CD4-positive, alpha-beta T cell treated with Interleukin-17A for 1 hour (primary cell): ENCODE results near the gene TIMP2.

Source experiments
- DNase-seq: peaks from one replicate; pipeline ENCODE4 v3.0.0-alpha.2; 2020

The TIMP2 gene

GRCh38 chr17:78831688-78832540, 93.3 kb downstream of the TIMP2 start:
- no peak for DNase-seq

GRCh38 chr17:78829477-78829876, 95.7 kb downstream of the TIMP2 start:
- no peak for DNase-seq

GRCh38 chr17:78828470-78829185, 96.6 kb downstream of the TIMP2 start:
- DNase-seq, result no peak

GRCh38 chr17:78826836-78827509, 98.2 kb downstream of the TIMP2 start:
- no peak for DNase-seq

- DNase-seq, result no peak
Measured at GRCh38 chr17:78826421-78826820, 98.8 kb downstream of the TIMP2 start.

- DNase-seq, result no peak
Measured at GRCh38 chr17:78825696-78826095, 99.5 kb downstream of the TIMP2 start.

- DNase-seq, result no peak
Measured at GRCh38 chr17:78824240-78824639, 100.9 kb downstream of the TIMP2 start.

- DNase-seq, result no peak
Measured at GRCh38 chr17:78823282-78824046, 101.7 kb downstream of the TIMP2 start.

GRCh38 chr17:78822552-78822951, 102.6 kb downstream of the TIMP2 start:
- DNase-seq, result no peak

GRCh38 chr17:78821961-78822360, 103.2 kb downstream of the TIMP2 start:
- DNase-seq, result no peak

- no peak for DNase-seq
Measured at GRCh38 chr17:78820841-78821240, 104.3 kb downstream of the TIMP2 start.

GRCh38 chr17:78819806-78820792, 105.1 kb downstream of the TIMP2 start:
- no peak for DNase-seq

GRCh38 chr17:78819402-78819801, 105.8 kb downstream of the TIMP2 start:
- no peak for DNase-seq

GRCh38 chr17:78818932-78819331, 106.3 kb downstream of the TIMP2 start:
- DNase-seq, result peak; percentile 78

- no peak for DNase-seq
Measured at GRCh38 chr17:78818152-78818846, 106.9 kb downstream of the TIMP2 start.

- DNase-seq, result peak; percentile 89
Measured at GRCh38 chr17:78817123-78817522, 108.1 kb downstream of the TIMP2 start.

GRCh38 chr17:78815696-78816095, 109.5 kb downstream of the TIMP2 start:
- no peak for DNase-seq

- DNase-seq, result peak; percentile 33
Measured at GRCh38 chr17:78812855-78813254, 112.3 kb downstream of the TIMP2 start.

GRCh38 chr17:78808163-78808562, 117.0 kb downstream of the TIMP2 start:
- no peak for DNase-seq

- peak; percentile 74 for DNase-seq
Measured at GRCh38 chr17:78806451-78806850, 118.7 kb downstream of the TIMP2 start.

- DNase-seq, result peak; percentile 74
Measured at GRCh38 chr17:78805301-78805700, 119.9 kb downstream of the TIMP2 start.
